ENCODE data around the gene BIN1. TPM values are rescaled to one million over a fixed set of nuclear protein-coding genes. Genes with fewer than 3 reads are reported as not detected.

BIN1 gene
- total RNA-seq, 2 donors from 2014 or later, result 41.7 to 45.9 TPM

GRCh38 chr2:127053731-127054603, 53.0 kb downstream of the BIN1 start:
- Mint-ChIP-seq H3K27me3 (ENCODE audit: insufficient read depth) (no peaks in the 10 kb centered on the region), H3K9me3 (no peaks in the 10 kb centered on the region), H3K4me3 (no peak overlapping the region), H3K27ac (no peak overlapping the region), H3K4me1 (no peaks in the 10 kb centered on the region), H3K36me3 (ENCODE audit: low read depth) (peaks cover 7% of the 10 kb centered on the region)
- no peak for DNase-seq
- Histone ChIP-seq H3K4me1 (ENCODE audit: control insufficient read depth, insufficient read depth, low read length) (no peaks in the 10 kb centered on the region), H3K27me3 (ENCODE audit: control insufficient read depth, insufficient read depth, low read length, poor library complexity, severe bottlenecking) (no peaks in the 10 kb centered on the region), H3K9ac (ENCODE audit: extremely low read depth, low read length, poor library complexity, severe bottlenecking) (no peak overlapping the region), H3K9me3 (ENCODE audit: control insufficient read depth, low read length) (no peaks in the 10 kb centered on the region), H3K36me3 (ENCODE audit: control insufficient read depth, insufficient read depth, low read length) (no peaks in the 10 kb centered on the region), H3K4me3 (ENCODE audit: low read length) (no peak overlapping the region), H3K27ac (ENCODE audit: low read depth, low read length) (no peak overlapping the region)
- TF ChIP-seq CTCF (conservative IDR thresholded peaks at IDR 0.05), result no peak
- WGBS, 2 experiments (ENCODE audit: insufficient coverage in 1 of 2, insufficient read length in 1 of 2), result 94 to 95% methylated on average over 17 to 33 of the region's 33 CpGs

GRCh38 chr2:127052771-127053691, 53.9 kb downstream of the BIN1 start:
- Mint-ChIP-seq H3K27me3 (ENCODE audit: insufficient read depth) (no peaks in the 10 kb centered on the region), H3K4me3 (no peak overlapping the region), H3K9me3 (no peaks in the 10 kb centered on the region), H3K4me1 (no peaks in the 10 kb centered on the region), H3K27ac (peak overlapping the region; percentile 48), H3K36me3 (ENCODE audit: low read depth) (peaks cover 7% of the 10 kb centered on the region)
- Histone ChIP-seq H3K36me3 (ENCODE audit: control insufficient read depth, insufficient read depth, low read length) (no peaks in the 10 kb centered on the region), H3K4me1 (ENCODE audit: control insufficient read depth, insufficient read depth, low read length) (no peaks in the 10 kb centered on the region), H3K27me3 (ENCODE audit: control insufficient read depth, insufficient read depth, low read length, poor library complexity, severe bottlenecking) (no peaks in the 10 kb centered on the region), H3K4me3 (ENCODE audit: low read length) (no peak overlapping the region), H3K9ac (ENCODE audit: extremely low read depth, low read length, poor library complexity, severe bottlenecking) (no peak overlapping the region), H3K9me3 (ENCODE audit: control insufficient read depth, low read length) (no peaks in the 10 kb centered on the region), H3K27ac (ENCODE audit: low read depth, low read length) (no peak overlapping the region)
- DNase-seq, result no peak
- TF ChIP-seq CTCF (conservative IDR thresholded peaks at IDR 0.05), result no peak
- 92 to 97% methylated on average over 12 to 19 of the region's 19 CpGs for WGBS, 2 experiments (ENCODE audit: insufficient coverage in 1 of 2, insufficient read length in 1 of 2)

GRCh38 chr2:127052057-127052770, 54.7 kb downstream of the BIN1 start:
- Histone ChIP-seq H3K27ac (ENCODE audit: low read depth, low read length) (no peak overlapping the region), H3K4me1 (ENCODE audit: control insufficient read depth, insufficient read depth, low read length) (no peaks in the 10 kb centered on the region), H3K36me3 (ENCODE audit: control insufficient read depth, insufficient read depth, low read length) (no peaks in the 10 kb centered on the region), H3K9me3 (ENCODE audit: control insufficient read depth, low read length) (no peaks in the 10 kb centered on the region), H3K4me3 (ENCODE audit: low read length) (no peak overlapping the region), H3K9ac (ENCODE audit: extremely low read depth, low read length, poor library complexity, severe bottlenecking) (no peak overlapping the region), H3K27me3 (ENCODE audit: control insufficient read depth, insufficient read depth, low read length, poor library complexity, severe bottlenecking) (no peaks in the 10 kb centered on the region)
- 89 to 91% methylated on average over 7 to 24 of the region's 24 CpGs for WGBS, 2 experiments (ENCODE audit: insufficient coverage in 1 of 2, insufficient read length in 1 of 2)
- Mint-ChIP-seq H3K9me3 (no peaks in the 10 kb centered on the region), H3K36me3 (ENCODE audit: low read depth) (peaks cover 6% of the 10 kb centered on the region), H3K4me1 (no peaks in the 10 kb centered on the region), H3K4me3 (no peak overlapping the region), H3K27me3 (ENCODE audit: insufficient read depth) (no peaks in the 10 kb centered on the region), H3K27ac (no peak overlapping the region)
- no peak for DNase-seq
- TF ChIP-seq CTCF (conservative IDR thresholded peaks at IDR 0.05), result no peak

Measured in endodermal cell (in vitro differentiated cells).